Kidney (tissue), 14 donors: ENCODE measurements around the gene RASA3. TPM values are rescaled to one million over a fixed set of nuclear protein-coding genes. Genes with fewer than 3 reads are reported as not detected.
"Not testable (repeated sequence)": the region's sequence is repeated elsewhere in the genome, so short reads cannot be mapped to it uniquely, and the experiment has no call there.

Experiments
- DNase-seq, 5 donors: peaks; one replicate each; pipeline ENCODE4 v3.0.0-alpha.2; 2013 to 2020
- FAIRE-seq: peaks from 2 replicates; lab custom pipeline; 2012; peaks lifted over from hg19 to GRCh38; lab: Jason Lieb, UNC
- H3K27ac ChIP-seq, 2 donors: one replicate each; pipeline ENCODE4 v1.7.0; 2013; ENCODE audit warnings: low read depth in 2 of 2, low read length in 2 of 2, inconsistent platforms in 1 of 2
- H3K27me3 ChIP-seq: one replicate; pipeline ENCODE4 v1.7.1; 2013; ENCODE audit warnings: low read length, inconsistent platforms; ENCODE audit not compliant: control insufficient read depth, insufficient read depth
- H3K36me3 ChIP-seq, 3 donors: one replicate each; pipeline versions ENCODE4 v1.7.0 to v1.7.1; 2013; ENCODE audit warnings: low read length in 3 of 3, control low read depth in 1 of 3, inconsistent platforms in 1 of 3; ENCODE audit not compliant: insufficient read depth in 3 of 3, control insufficient read depth in 2 of 3
- H3K4me1 ChIP-seq, 3 donors: one replicate each; pipeline versions ENCODE4 v1.7.0 to v1.7.1; 2013; ENCODE audit warnings: low read length in 3 of 3, inconsistent platforms in 1 of 3, low read depth in 1 of 3; ENCODE audit not compliant: control insufficient read depth in 2 of 3, insufficient read depth in 2 of 3
- H3K4me3 ChIP-seq, 3 donors: one replicate each; pipeline versions ENCODE4 v1.7.0 to v1.8.1; 2013; ENCODE audit warnings: low read length in 3 of 3, control low read depth in 1 of 3, inconsistent platforms in 1 of 3
- H3K9ac ChIP-seq, 3 donors: one replicate each; pipeline versions ENCODE4 v1.7.0 to v1.7.1; 2013; ENCODE audit warnings: low read length in 3 of 3, control low read depth in 1 of 3, inconsistent platforms in 1 of 3
- H3K9me3 ChIP-seq, 3 donors: one replicate each; pipeline versions ENCODE4 v1.7.0 to v1.7.1; 2013; ENCODE audit warnings: low read length in 3 of 3, control low read depth in 1 of 3, inconsistent platforms in 1 of 3; ENCODE audit not compliant: control insufficient read depth in 2 of 3, insufficient read depth in 1 of 3
- CTCF ChIP-seq: IDR thresholded peaks from 3 replicates; pipeline ENCODE4 v1.5.1; 2012; ENCODE audit warnings: mild to moderate bottlenecking, moderate library complexity, borderline replicate concordance; ENCODE audit not compliant: insufficient read depth; ENCODE audit errors: extremely low read depth
- intact Hi-C: fragments of 100-400 bp; cut with DNase I; formaldehyde crosslinking; loops from one replicate; pipeline ENCODE4 v1.11.1; 2022
- polyA plus RNA-seq: library from polyadenylated mRNA; stranded (reverse); fragments of 350-450 nt; fragmentation: Illumina TruSeq; extraction: RNeasy Lipid Tissue Mini Kit (QIAGEN cat#74804); gene quantifications from one replicate; pipeline ENCODE4 v1.2.3, GENCODE V29; 2014; ENCODE audit warnings: low read depth, low replicate concordance; ENCODE audit not compliant: insufficient read depth
- total RNA-seq: library from RNA; stranded (reverse); fragmentation: NEBNext Ultra II Directional; extraction: Animal tissue kit (Norgen Biotek cat#: 25700); gene quantifications from one replicate; pipeline ENCODE4 v1.2.1, GENCODE V29; 2021
- donor health status: control.
- donor health status: control.
- donor health status: control.
- donor health status: control.
- donor health status: control.
- donor health status: DM: yes; HTN: yes; CAD: no.
- donor health status: Normal renal cell carcinoma (clear cell type).

The RASA3 gene
- total and polyA plus RNA-seq, 2 donors from 2014 or later: 4.2 to 28.8 TPM

GRCh38 chr13:114162533-114162922, 30.1 kb upstream of the RASA3 start:
- DNase-seq (peak in 2 of 5 donors; percentile 15 to 16), FAIRE-seq (no peak)
- Histone ChIP-seq H3K4me3 (no peak overlapping the region), H3K36me3 (no peaks in the 10 kb centered on the region), H3K27ac (no peak overlapping the region), H3K9ac (no peak overlapping the region), H3K9me3 (no peaks in the 10 kb centered on the region), H3K27me3 (no peaks in the 10 kb centered on the region), H3K4me1 (peaks cover 0 to 8% (median 0%) of the 10 kb centered on the region in 3 donors)
- TF ChIP-seq CTCF: no peak
- intact Hi-C loops: no loop called here

- DNase-seq: peak in 3 of 5 donors; percentile 21 to 87 (median 39)
- Histone ChIP-seq H3K36me3 (no peaks in the 10 kb centered on the region), H3K9ac (no peak overlapping the region), H3K4me1 (peaks cover 0 to 8% (median 0%) of the 10 kb centered on the region in 3 donors), H3K27me3 (no peaks in the 10 kb centered on the region), H3K9me3 (no peaks in the 10 kb centered on the region), H3K27ac (no peak overlapping the region), H3K4me3 (peak overlapping the region in 1 of 3 donors; percentile 17)
- no peak for TF ChIP-seq CTCF
- no peak for FAIRE-seq
- intact Hi-C loops: no loop called here
These were observed 29.5 kb upstream of the RASA3 start for GRCh38 chr13:114161644-114162532.

- Histone ChIP-seq H3K27me3 (no peaks in the 10 kb centered on the region), H3K9ac (no peak overlapping the region), H3K4me3 (no peak overlapping the region), H3K4me1 (peaks cover 0 to 8% (median 0%) of the 10 kb centered on the region in 3 donors), H3K27ac (no peak overlapping the region), H3K9me3 (no peaks in the 10 kb centered on the region), H3K36me3 (no peaks in the 10 kb centered on the region)
- FAIRE-seq: no peak
- intact Hi-C loops: no loop called here
- peak in 1 of 5 donors; percentile 70 for DNase-seq
- TF ChIP-seq CTCF: no peak
These were observed 28.7 kb upstream of the RASA3 start for GRCh38 chr13:114161028-114161556.

- H3K36me3 ChIP-seq, H3K4me1 ChIP-seq, H3K27me3 ChIP-seq, H3K9ac ChIP-seq, intact Hi-C loops, FAIRE-seq, H3K4me3 ChIP-seq, H3K9me3 ChIP-seq, H3K27ac ChIP-seq, DNase-seq: not testable (repeated sequence)
These were observed 26.6 kb upstream of the RASA3 start for GRCh38 chr13:114158869-114159666.
